G401 (cell line): ENCODE data around the gene ACKR3. TPM values are rescaled to one million over a fixed set of nuclear protein-coding genes. Genes with fewer than 3 reads are reported as not detected.

ENCODE experiments used
- DNase-seq: peaks from one replicate; pipeline ENCODE4 v3.0.0-alpha.2; 2015; ENCODE audit warnings: low spot score
- in situ Hi-C: cut with HindIII; loops from 2 replicates; pipeline ENCODE4 v1.10.0; 2016; ENCODE audit warnings: low sequenced_read_pairs, mixed read lengths
- total RNA-seq: library from RNA; depleted of rRNA; stranded (reverse); fragments of >200 nt; shearing (Covaris generic); gene quantifications from 2 replicates; pipeline ENCODE4 v1.2.3, GENCODE V29; 2014; rRNA removed

ACKR3 gene
- not detected in 2 replicates for total RNA-seq

DNA sequence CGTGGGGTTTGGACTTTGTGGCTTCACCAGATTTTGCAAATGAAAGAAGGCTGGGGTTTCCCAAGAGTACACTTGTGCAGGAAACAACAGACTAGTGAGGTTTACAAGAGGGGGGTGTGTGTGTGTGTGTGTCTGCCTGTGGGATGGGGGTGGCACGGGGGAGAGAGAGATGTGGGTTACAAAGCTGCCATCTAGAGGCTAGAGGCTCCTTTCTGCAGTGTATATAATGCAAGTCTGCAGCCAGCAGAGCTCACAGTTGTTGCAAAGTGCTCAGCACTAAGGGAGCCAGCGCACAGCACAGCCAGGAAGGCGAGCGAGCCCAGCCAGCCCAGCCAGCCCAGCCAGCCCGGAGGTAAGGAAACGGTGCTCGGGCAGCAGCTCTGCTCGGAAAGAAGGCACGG, at the start of gene ACKR3:
TSS of gene ACKR3 (plus strand) at position 253 of the 401 bp plus-strand sequence. CDS start 10,641 bp downstream, outside the sequence.
- in situ Hi-C loops: no loop called here
- peak; percentile 53 for DNase-seq

DNA sequence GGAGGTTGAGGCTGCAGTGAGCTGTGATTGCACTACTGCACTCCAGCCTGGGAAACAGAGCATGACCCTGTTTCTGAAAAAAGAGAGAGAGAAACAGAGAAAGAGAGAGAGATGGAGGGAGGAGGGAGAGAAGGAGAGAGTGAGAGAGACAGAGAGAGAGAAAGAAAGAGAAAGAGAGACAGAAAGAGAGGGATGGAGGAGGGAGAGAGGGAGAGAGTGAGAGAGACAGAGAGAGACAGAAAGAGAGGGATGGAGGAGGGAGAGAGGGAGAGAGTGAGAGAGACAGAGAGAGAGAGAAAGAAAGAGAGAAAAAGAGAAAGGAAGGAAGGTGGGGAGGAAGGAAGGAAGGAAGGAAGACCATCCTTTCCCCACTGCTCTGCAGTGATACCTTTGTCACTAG, 48.1 kb upstream of the ACKR3 start:
- no peak for DNase-seq
- in situ Hi-C loops: no loop called here

DNA sequence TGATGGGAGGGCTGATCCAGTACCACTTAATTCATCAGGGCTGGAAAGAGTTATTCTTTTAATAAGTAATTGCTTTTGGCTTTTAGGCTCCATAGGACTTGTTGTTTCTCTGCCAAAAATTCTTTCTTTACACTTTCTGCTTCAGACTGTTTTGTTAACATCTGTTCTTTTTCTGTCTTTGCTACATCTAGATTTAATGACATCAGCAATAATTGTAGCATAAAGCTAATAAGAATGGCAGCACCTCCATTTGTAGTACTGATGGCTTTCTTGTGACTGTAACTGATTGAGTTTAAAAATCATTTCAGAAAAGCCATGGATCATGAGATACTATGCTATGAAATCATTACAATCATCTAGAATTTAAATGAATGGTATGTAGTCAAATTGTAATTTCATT, 46.4 kb upstream of the ACKR3 start:
- DNase-seq: no peak
- in situ Hi-C loops: no loop called here

GRCh38 chr2:236525411-236525997, 44.1 kb upstream of the ACKR3 start:
- in situ Hi-C loops: no loop called here
- no peak for DNase-seq

GRCh38 chr2:236526455-236527158, 43.0 kb upstream of the ACKR3 start:
- DNase-seq: no peak
- in situ Hi-C loops: no loop called here

DNA sequence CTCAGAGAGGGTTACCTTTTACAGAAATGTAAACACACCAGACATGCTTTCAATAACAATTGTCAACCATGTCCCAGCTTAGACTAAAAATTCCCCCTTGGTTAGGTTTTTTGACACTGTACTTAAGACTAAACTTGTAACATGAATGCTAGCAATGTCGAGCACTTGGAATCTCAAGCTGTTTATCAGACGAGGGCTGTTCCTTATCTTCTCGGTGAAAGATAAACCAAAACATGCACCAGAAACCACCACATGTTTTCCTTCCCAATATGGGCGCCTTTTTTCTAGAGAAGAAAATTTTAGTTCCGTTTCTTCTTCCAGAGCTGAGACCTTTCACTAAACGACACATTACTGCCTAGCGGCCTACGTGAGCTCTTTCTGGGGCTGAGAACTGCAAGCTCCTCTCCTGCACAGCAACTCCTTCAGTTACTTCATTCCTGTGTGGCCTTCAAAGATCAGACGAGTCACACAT, 42.4 kb upstream of the ACKR3 start:
- in situ Hi-C loops: no loop called here
- no peak for DNase-seq

- in situ Hi-C loops: no loop called here
Measured at GRCh38 chr2:236529606-236530005, 40.0 kb upstream of the ACKR3 start.

GRCh38 chr2:236530512-236530911, 39.1 kb upstream of the ACKR3 start:
- in situ Hi-C loops: no loop called here
- DNase-seq: no peak

More at GRCh38 chr2:236529606-236530005, 40.0 kb upstream of the ACKR3 start:
- DNase-seq: no peak

DNA sequence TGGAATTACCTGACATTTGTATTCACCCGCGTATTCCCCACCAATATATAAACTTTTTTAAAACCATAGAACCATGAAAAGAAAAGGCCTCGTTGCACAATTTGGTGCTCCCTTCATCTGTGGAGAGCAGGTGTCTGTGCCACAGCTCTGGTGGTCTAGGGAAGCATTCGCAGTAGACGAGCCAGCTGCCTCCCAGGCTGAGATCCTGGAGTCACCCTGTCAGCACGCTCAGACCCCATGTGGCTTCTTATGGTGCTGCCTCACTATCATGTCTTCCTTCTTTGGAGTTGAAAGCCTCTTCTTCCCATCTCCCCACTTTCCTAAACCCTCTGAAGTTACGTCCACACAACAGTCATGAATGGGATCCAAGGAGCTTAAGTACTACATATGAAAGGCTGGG, 38.4 kb upstream of the ACKR3 start:
- in situ Hi-C loops: no loop called here
- DNase-seq: no peak

DNA sequence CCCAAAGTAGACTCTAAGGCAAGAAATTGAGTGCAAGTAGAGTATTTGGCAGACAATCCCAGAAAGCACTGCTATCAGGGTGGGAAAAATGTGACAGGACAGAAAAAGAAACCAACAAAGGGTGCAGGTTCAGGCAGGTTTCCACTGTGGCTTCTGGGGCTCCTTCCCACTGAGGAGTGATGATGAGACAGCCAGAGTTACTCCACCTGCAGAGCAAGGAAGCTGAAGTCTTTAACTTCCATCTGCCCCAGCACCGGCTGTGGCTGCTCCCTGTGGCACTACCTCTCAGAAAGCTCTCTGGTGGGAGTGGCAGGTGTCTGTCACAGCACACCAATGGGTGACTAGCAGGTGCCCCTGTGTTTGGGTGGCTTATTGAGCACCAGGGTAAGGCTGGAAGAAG, 37.6 kb upstream of the ACKR3 start:
- in situ Hi-C loops: no loop called here
- DNase-seq: no peak

- no peak for DNase-seq
- in situ Hi-C loops: no loop called here
Measured at GRCh38 chr2:236533343-236533742, 36.3 kb upstream of the ACKR3 start.

DNA sequence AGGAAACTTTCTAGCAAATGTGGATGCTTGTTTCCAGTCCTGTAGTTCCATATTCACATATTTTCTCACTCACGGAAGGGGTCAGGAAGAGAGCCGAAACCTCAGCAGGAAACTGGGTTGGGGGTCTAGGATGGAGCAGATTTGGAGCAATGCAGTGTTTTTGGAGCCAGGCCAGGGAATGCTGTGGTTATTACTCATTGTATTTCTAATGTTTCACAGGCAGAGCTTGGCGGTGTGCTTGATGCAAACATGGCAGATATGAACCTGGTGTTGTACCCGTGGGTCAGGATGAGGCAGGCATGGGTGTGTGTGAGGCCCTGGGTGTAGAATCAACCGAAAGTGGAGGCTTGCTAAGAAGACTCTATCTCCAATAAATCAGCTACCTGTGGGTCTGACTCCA, 34.6 kb upstream of the ACKR3 start:
- in situ Hi-C loops: no loop called here

DNA sequence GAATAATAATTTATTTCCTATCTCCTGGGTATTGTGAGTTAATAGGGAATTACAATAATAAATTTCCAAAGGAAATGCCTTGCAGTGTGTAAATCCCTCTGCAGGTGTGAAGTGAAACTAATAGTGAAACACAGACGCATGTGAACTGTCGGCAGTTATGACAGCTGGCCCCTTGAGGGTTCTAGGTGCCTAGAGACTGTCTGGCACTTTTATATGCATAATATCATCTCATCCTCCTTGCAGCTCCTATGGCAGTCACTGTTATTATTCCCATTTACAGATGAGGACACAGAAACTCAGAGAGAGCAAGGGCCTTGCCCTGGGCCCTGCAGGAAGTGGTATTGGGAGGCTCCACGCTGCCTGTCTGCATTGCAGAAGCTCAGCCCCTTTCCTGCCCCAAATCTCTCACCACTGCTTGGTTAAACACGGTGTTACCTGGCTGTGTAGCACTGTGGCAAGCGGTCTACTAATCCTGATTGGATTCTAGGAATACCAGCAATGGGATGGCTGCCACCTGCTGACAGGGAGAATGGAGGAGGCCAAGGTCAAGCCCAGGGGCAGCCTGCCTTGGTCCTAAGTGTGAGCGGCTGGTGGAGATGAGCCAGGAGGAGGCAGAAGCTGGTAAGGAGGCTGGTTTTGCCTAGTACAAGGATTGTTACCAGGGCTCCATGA, 32.8 kb upstream of the ACKR3 start:
- no peak for DNase-seq
- in situ Hi-C loops: no loop called here

More for the DNA sequence above, 34.6 kb upstream of the ACKR3 start:
- no peak for DNase-seq

DNA sequence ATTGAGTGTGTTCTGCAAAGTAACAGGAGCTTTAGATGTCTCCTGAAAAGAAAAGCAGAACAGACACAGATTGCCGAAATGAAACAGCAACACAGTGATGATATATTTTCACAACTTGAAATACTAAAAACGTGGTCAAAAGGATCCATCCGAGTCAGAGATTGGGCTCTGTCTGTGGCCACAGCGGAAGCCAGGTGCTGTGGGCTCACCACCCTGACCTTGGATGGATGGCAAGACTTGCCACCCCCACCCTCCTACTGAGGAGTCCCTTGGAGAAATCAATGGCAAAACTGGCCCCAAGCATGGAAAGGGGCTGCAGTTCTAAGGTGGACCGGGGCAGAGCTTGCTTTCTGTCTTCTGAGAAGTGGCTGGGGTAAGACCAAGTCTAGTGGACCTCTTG, 31.4 kb upstream of the ACKR3 start:
- DNase-seq: no peak
- in situ Hi-C loops: no loop called here

- in situ Hi-C loops: no loop called here
Measured at GRCh38 chr2:236541008-236541562, 28.5 kb upstream of the ACKR3 start.

DNA sequence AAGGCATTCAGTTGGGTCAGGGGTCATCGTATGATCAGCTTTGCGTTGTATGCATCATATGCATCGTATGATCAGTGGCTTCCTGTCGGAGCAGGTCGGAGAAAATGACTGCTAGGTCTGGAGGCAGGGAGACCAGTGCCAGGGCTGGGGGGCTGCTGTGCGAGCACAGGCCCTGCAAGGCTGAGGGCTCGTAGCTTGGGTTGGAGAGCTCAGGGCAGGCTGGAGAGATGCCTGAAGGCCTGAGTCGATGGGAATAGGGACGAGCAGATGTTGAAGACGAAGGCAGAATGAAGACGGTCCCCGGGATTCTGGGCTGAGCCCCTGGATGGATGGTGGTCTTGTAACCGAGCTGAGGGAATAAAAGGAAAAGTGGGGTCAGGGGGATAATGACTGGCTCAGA, 25.3 kb upstream of the ACKR3 start:
- in situ Hi-C loops: no loop called here
- DNase-seq: no peak

More at GRCh38 chr2:236541008-236541562, 28.5 kb upstream of the ACKR3 start:
- no peak for DNase-seq

DNA sequence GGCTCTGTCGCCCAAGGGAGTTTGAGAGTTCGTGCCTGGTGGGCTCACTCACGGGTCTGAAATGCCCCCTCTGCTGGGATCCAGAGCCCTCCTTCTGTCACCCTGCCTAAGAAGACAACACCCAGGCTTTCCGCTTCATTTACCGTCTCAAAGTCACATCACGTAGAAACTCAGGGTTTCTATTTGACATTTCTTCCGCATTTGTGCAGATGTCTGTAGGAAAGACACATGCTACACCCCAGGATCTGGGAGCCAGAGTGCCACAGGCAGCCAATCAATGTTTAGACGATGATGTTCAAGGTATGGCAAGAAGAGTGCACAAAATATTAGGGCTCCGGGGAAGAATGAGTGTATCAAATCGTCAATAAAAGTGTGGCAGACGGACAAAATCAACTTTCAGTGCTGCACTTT, 24.4 kb upstream of the ACKR3 start:
- in situ Hi-C loops: no loop called here
- no peak for DNase-seq

DNA sequence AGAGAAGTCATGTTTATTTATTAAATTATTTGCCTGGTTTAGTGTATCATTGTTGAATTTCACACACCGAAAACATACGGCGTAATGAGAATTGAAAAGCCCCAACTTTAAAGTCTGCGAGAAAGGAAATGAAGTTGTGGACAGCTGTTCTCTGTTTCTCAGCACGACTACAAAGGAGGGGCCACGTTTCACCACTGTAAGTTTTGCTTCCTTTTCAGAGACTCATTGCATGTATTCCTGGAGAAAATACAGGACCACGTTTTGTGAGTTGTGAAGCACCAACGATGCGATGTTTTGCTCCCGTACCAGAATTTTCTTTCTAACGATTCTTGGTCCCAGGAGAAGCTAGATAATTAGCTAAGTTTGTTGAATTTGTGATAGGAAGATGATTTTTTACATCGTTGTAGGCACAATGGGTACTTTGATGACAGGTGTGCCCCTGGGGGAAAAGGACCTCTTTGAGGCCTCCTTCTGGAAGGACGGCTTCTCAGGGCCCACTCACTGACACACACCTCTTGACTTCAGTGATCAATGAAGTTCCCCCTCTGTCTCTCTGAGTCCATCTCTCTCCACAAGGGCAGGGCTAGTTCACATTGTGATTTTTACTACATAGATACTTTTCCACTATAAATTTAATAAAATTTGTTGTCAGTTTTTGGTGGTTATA, 23.7 kb upstream of the ACKR3 start:
- in situ Hi-C loops: no loop called here
- DNase-seq: no peak

- in situ Hi-C loops: no loop called here
- no peak for DNase-seq
Measured at GRCh38 chr2:236546561-236547002, 23.0 kb upstream of the ACKR3 start.
